Activated naive CD4-positive, alpha-beta T cell treated with anti-CD3 and anti-CD28 coated beads, Interleukin-2, amount 50 U/mL, for 24 hours (primary cell): ENCODE measurements around the gene EXOSC10.
"Not testable (repeated sequence)": the region's sequence is repeated elsewhere in the genome, so short reads cannot be mapped to it uniquely, and the experiment has no call there.

Experiments used
- H3K27ac Mint-ChIP-seq: one replicate; pipeline ENCODE4 v1.8.0; 2021; ENCODE audit warnings: mild to moderate bottlenecking, mixed read lengths
- H3K27me3 Mint-ChIP-seq: one replicate; pipeline ENCODE4 v1.8.0; 2021; ENCODE audit warnings: mixed read lengths
- H3K36me3 Mint-ChIP-seq: one replicate; pipeline ENCODE4 v1.8.0; 2021; ENCODE audit warnings: mixed read lengths
- H3K4me1 Mint-ChIP-seq: one replicate; pipeline ENCODE4 v1.8.0; 2021; ENCODE audit warnings: mixed read lengths
- H3K4me3 Mint-ChIP-seq: one replicate; pipeline ENCODE4 v1.8.0; 2021; ENCODE audit warnings: mild to moderate bottlenecking, mixed read lengths
- H3K9me3 Mint-ChIP-seq: one replicate; pipeline ENCODE4 v1.8.0; 2021; ENCODE audit warnings: mixed read lengths

EXOSC10 gene

GRCh38 chr1:11072216-11072917 is 27.3 kb downstream of the EXOSC10 start:
- Mint-ChIP-seq H3K36me3 (peaks cover 6% of the 10 kb centered on the region), H3K9me3 (no peaks in the 10 kb centered on the region), H3K27ac (no peak overlapping the region), H3K27me3 (no peaks in the 10 kb centered on the region), H3K4me1 (no peaks in the 10 kb centered on the region), H3K4me3 (no peak overlapping the region)

GRCh38 chr1:11071463-11072215 is 28.0 kb downstream of the EXOSC10 start:
- no peaks in the 10 kb centered on the region for H3K9me3 Mint-ChIP-seq
- H3K36me3 Mint-ChIP-seq, result peaks cover 6% of the 10 kb centered on the region
- peak overlapping the region; percentile 86 for H3K27ac Mint-ChIP-seq
- H3K4me3 Mint-ChIP-seq, result no peak overlapping the region
- H3K4me1 Mint-ChIP-seq, result no peaks in the 10 kb centered on the region
- H3K27me3 Mint-ChIP-seq, result no peaks in the 10 kb centered on the region

GRCh38 chr1:11070876-11071275 is 28.8 kb downstream of the EXOSC10 start:
- no peak overlapping the region for H3K4me3 Mint-ChIP-seq
- H3K4me1 Mint-ChIP-seq, result no peaks in the 10 kb centered on the region
- no peaks in the 10 kb centered on the region for H3K9me3 Mint-ChIP-seq
- H3K27me3 Mint-ChIP-seq, result no peaks in the 10 kb centered on the region
- peaks cover 8% of the 10 kb centered on the region for H3K36me3 Mint-ChIP-seq
- H3K27ac Mint-ChIP-seq, result no peak overlapping the region

GRCh38 chr1:11068600-11069473 is 30.8 kb downstream of the EXOSC10 start:
- no peaks in the 10 kb centered on the region for H3K4me1 Mint-ChIP-seq
- no peaks in the 10 kb centered on the region for H3K9me3 Mint-ChIP-seq
- peaks cover 16% of the 10 kb centered on the region for H3K36me3 Mint-ChIP-seq
- H3K4me3 Mint-ChIP-seq, result no peak overlapping the region
- no peak overlapping the region for H3K27ac Mint-ChIP-seq
- no peaks in the 10 kb centered on the region for H3K27me3 Mint-ChIP-seq

- H3K4me3 Mint-ChIP-seq, result no peak overlapping the region
- H3K36me3 Mint-ChIP-seq, result peaks cover 16% of the 10 kb centered on the region
- H3K4me1 Mint-ChIP-seq, result peaks cover 5% of the 10 kb centered on the region
- H3K27me3 Mint-ChIP-seq, result no peaks in the 10 kb centered on the region
- H3K9me3 Mint-ChIP-seq, result no peaks in the 10 kb centered on the region
- no peak overlapping the region for H3K27ac Mint-ChIP-seq
Observed at GRCh38 chr1:11067716-11068599, 31.7 kb downstream of the EXOSC10 start.

- Mint-ChIP-seq H3K27ac (no peak overlapping the region), H3K4me3 (no peak overlapping the region)
Observed at GRCh38 chr1:11065796-11066195, 33.9 kb downstream of the EXOSC10 start.

GRCh38 chr1:11064942-11065341 is 34.7 kb downstream of the EXOSC10 start:
- no peak overlapping the region for H3K4me3 Mint-ChIP-seq
- peaks cover 17% of the 10 kb centered on the region for H3K36me3 Mint-ChIP-seq
- no peaks in the 10 kb centered on the region for H3K27me3 Mint-ChIP-seq
- peaks cover 22% of the 10 kb centered on the region for H3K4me1 Mint-ChIP-seq
- H3K9me3 Mint-ChIP-seq, result no peaks in the 10 kb centered on the region
- peak overlapping the region; percentile 35 for H3K27ac Mint-ChIP-seq

More at GRCh38 chr1:11065796-11066195, 33.9 kb downstream of the EXOSC10 start:
- Mint-ChIP-seq H3K9me3 (no peaks in the 10 kb centered on the region), H3K4me1 (peaks cover 19% of the 10 kb centered on the region), H3K27me3 (no peaks in the 10 kb centered on the region), H3K36me3 (peaks cover 17% of the 10 kb centered on the region)

GRCh38 chr1:11063937-11064537 is 35.6 kb downstream of the EXOSC10 start:
- H3K4me1 Mint-ChIP-seq, result peaks cover 22% of the 10 kb centered on the region
- H3K27ac Mint-ChIP-seq, H3K27me3 Mint-ChIP-seq, H3K4me3 Mint-ChIP-seq, H3K9me3 Mint-ChIP-seq: not testable (repeated sequence)
- peaks cover 14% of the 10 kb centered on the region for H3K36me3 Mint-ChIP-seq

- H3K4me3 Mint-ChIP-seq, result no peak overlapping the region
- no peaks in the 10 kb centered on the region for H3K9me3 Mint-ChIP-seq
- H3K27me3 Mint-ChIP-seq, result no peaks in the 10 kb centered on the region
- H3K4me1 Mint-ChIP-seq, result peaks cover 22% of the 10 kb centered on the region
- H3K36me3 Mint-ChIP-seq, result peaks cover 14% of the 10 kb centered on the region
- H3K27ac Mint-ChIP-seq, result peak overlapping the region; percentile 82
Observed at GRCh38 chr1:11062965-11063401, 36.7 kb downstream of the EXOSC10 start.

- peaks cover 18% of the 10 kb centered on the region for H3K36me3 Mint-ChIP-seq
Observed at GRCh38 chr1:11061652-11062365, 37.9 kb downstream of the EXOSC10 start.

GRCh38 chr1:11059968-11060830 is 39.5 kb downstream of the EXOSC10 start, which contains the start of gene SRM:
SRM (minus strand) TSS chr1:11060018; CDS start chr1:11059943, 75 bp downstream.
- peaks cover 8% of the 10 kb centered on the region for H3K36me3 Mint-ChIP-seq
- H3K4me1 Mint-ChIP-seq, result peaks cover 26% of the 10 kb centered on the region
- peak within 1 kb of the TSS; percentile 93 for H3K27ac Mint-ChIP-seq
- H3K4me3 Mint-ChIP-seq, result peak within 1 kb of the TSS; percentile 96
- H3K27me3 Mint-ChIP-seq, result no peaks in the 10 kb centered on the region
- no peaks in the 10 kb centered on the region for H3K9me3 Mint-ChIP-seq

More at GRCh38 chr1:11061652-11062365, 37.9 kb downstream of the EXOSC10 start:
- Mint-ChIP-seq H3K4me3 (peak overlapping the region; percentile 96), H3K9me3 (no peaks in the 10 kb centered on the region), H3K4me1 (peaks cover 26% of the 10 kb centered on the region), H3K27ac (no peak overlapping the region), H3K27me3 (no peaks in the 10 kb centered on the region)

GRCh38 chr1:11059155-11059967 is 40.3 kb downstream of the EXOSC10 start:
- H3K36me3 Mint-ChIP-seq, result peaks cover 7% of the 10 kb centered on the region
- H3K27ac Mint-ChIP-seq, result peak overlapping the region; percentile 93
- H3K9me3 Mint-ChIP-seq, result no peaks in the 10 kb centered on the region
- H3K4me1 Mint-ChIP-seq, result peaks cover 26% of the 10 kb centered on the region
- H3K27me3 Mint-ChIP-seq, result no peaks in the 10 kb centered on the region
- peak overlapping the region; percentile 94 for H3K4me3 Mint-ChIP-seq
